ENCODE measurements around the gene DBNL. TPM values are rescaled to one million over a fixed set of nuclear protein-coding genes. Genes with fewer than 3 reads are reported as not detected.

DBNL gene
- polyA plus RNA-seq, 3 donors, result 228 to 321 (median 304) TPM

GRCh38 chr7:44074349-44074695, 29.8 kb downstream of the DBNL start:
- no peaks in the 10 kb centered on the region for H3K79me2 ChIP-seq (ENCODE audit: insufficient read depth, low read length)
- Mint-ChIP-seq H3K4me1 (peaks cover 40% of the 10 kb centered on the region), H3K36me3 (peaks cover 48 to 70% of the 10 kb centered on the region in 2 donors), H3K27ac (peak overlapping the region; percentile 95 to 99 (median 98)), H3K4me3 (peak overlapping the region; percentile 62 to 80), H3K9me3 (peaks cover 0 to 2% (median 0%) of the 10 kb centered on the region in 7 donors), H3K27me3 (ENCODE audit: low read depth in 3 of 3) (peaks cover 0 to 4% (median 0%) of the 10 kb centered on the region in 3 donors)
- H3K4me2 ChIP-seq (replicated peaks; ENCODE audit: extremely low read depth, low read length, poor library complexity, severe bottlenecking), result peak overlapping the region; percentile 72
- H3K9ac ChIP-seq (ENCODE audit: insufficient read depth, low read length, poor library complexity, severe bottlenecking), result peak overlapping the region; percentile 86
- H3K4me3 ChIP-seq (replicated peaks in 1 of 3; ENCODE audit: low read depth in 2 of 3, low read length in 3 of 3), result peak overlapping the region in 1 of 3 experiments; percentile 28
- intact Hi-C loops (cut with micrococcal nuclease), result loop anchor here in 1 of 2 donors (2.0 kb wide), 1 partner anchor 28 kb away; no protein-coding TSS in a partner anchor
- peaks cover 44 to 52% of the 10 kb centered on the region in 2 donors for H3K36me3 ChIP-seq (replicated peaks in 1 of 2; ENCODE audit: control insufficient read depth in 1 of 2, insufficient read depth in 2 of 2, low read length in 2 of 2)
- H3K27me3 ChIP-seq (ENCODE audit: control insufficient read depth in 2 of 2, insufficient read depth in 2 of 2, low read length in 2 of 2), result no peaks in the 10 kb centered on the region
- 8% methylated on average over 9 of the region's 13 CpGs for WGBS (ENCODE audit: insufficient coverage)
- TF ChIP-seq CTCF (IDR thresholded peaks at IDR 0.05), result no peak
- H2AFZ ChIP-seq (ENCODE audit: insufficient read depth, low read depth, low read length, poor library complexity, severe bottlenecking), result no peak overlapping the region
- H3K9me3 ChIP-seq (replicated peaks in 1 of 2; ENCODE audit: control insufficient read depth in 1 of 2, insufficient read depth in 1 of 2, low read length in 2 of 2), result no peaks in the 10 kb centered on the region
- H3K4me1 ChIP-seq (ENCODE audit: control insufficient read depth in 1 of 2, insufficient read depth in 2 of 2, low read length in 2 of 2), result peaks cover 18 to 27% of the 10 kb centered on the region in 2 donors
- peaks cover 6% of the 10 kb centered on the region for H4K20me1 ChIP-seq (ENCODE audit: insufficient read depth, low read length)
- peak overlapping the region; percentile 90 to 97 for H3K27ac ChIP-seq (ENCODE audit: low read depth in 1 of 2, low read length in 2 of 2)
- DNase-seq, result no peak

- Histone ChIP-seq H3K36me3 (replicated peaks in 1 of 2; ENCODE audit: control insufficient read depth in 1 of 2, insufficient read depth in 2 of 2, low read length in 2 of 2) (peaks cover 55 to 63% of the 10 kb centered on the region in 2 donors), H2AFZ (ENCODE audit: insufficient read depth, low read depth, low read length, poor library complexity, severe bottlenecking) (no peak overlapping the region), H3K4me2 (replicated peaks; ENCODE audit: extremely low read depth, low read length, poor library complexity, severe bottlenecking) (no peak overlapping the region), H3K79me2 (ENCODE audit: insufficient read depth, low read length) (peaks cover 9% of the 10 kb centered on the region), H3K4me3 (replicated peaks in 1 of 3; ENCODE audit: low read depth in 2 of 3, low read length in 3 of 3) (no peak overlapping the region), H3K9me3 (replicated peaks in 1 of 2; ENCODE audit: control insufficient read depth in 1 of 2, insufficient read depth in 1 of 2, low read length in 2 of 2) (no peaks in the 10 kb centered on the region), H3K4me1 (ENCODE audit: control insufficient read depth in 1 of 2, insufficient read depth in 2 of 2, low read length in 2 of 2) (peaks cover 18 to 27% of the 10 kb centered on the region in 2 donors), H3K9ac (ENCODE audit: insufficient read depth, low read length, poor library complexity, severe bottlenecking) (no peak overlapping the region), H4K20me1 (ENCODE audit: insufficient read depth, low read length) (peaks cover 6% of the 10 kb centered on the region), H3K27me3 (ENCODE audit: control insufficient read depth in 2 of 2, insufficient read depth in 2 of 2, low read length in 2 of 2) (no peaks in the 10 kb centered on the region), H3K27ac (ENCODE audit: low read depth in 1 of 2, low read length in 2 of 2) (peak overlapping the region; percentile 90 to 97)
- H3K27ac Mint-ChIP-seq, result peak overlapping the region; percentile 95 to 99 (median 98)
- peaks cover 0 to 2% (median 0%) of the 10 kb centered on the region in 7 donors for H3K9me3 Mint-ChIP-seq
- peaks cover 0 to 6% (median 0%) of the 10 kb centered on the region in 3 donors for H3K27me3 Mint-ChIP-seq (ENCODE audit: low read depth in 3 of 3)
- peaks cover 59 to 81% of the 10 kb centered on the region in 2 donors for H3K36me3 Mint-ChIP-seq
- no peak for TF ChIP-seq CTCF (IDR thresholded peaks at IDR 0.05)
- peaks cover 45% of the 10 kb centered on the region for H3K4me1 Mint-ChIP-seq
- no peak overlapping the region for H3K4me3 Mint-ChIP-seq
- WGBS (ENCODE audit: insufficient coverage), result 98% methylated on average over 14 of the region's 17 CpGs
- intact Hi-C loops (cut with micrococcal nuclease), result loop anchor here in 1 of 2 donors (2.0 kb wide), 1 partner anchor 29 kb away; no protein-coding TSS in a partner anchor
- DNase-seq, result no peak
Measured at GRCh38 chr7:44075296-44076075, 31.0 kb downstream of the DBNL start.
